Ureter (tissue), 1 donor: ENCODE data around the gene MYO5A. TPM values are rescaled to one million over a fixed set of nuclear protein-coding genes. Genes with fewer than 3 reads are reported as not detected.
"Not testable (repeated sequence)": the region's sequence is repeated elsewhere in the genome, so short reads cannot be mapped to it uniquely, and the experiment has no call there.

Experiments
- DNase-seq: peaks from one replicate; pipeline ENCODE4 v3.0.0-alpha.2; 2020; ENCODE audit warnings: low spot score
- total RNA-seq: library from RNA; stranded (reverse); gene quantifications from one replicate; pipeline ENCODE4 v1.2.4, GENCODE V29; 2023
- donor health status: DM: yes; HTN: yes; CAD: no.

MYO5A gene
- total RNA-seq, 1 donor from 2014 or later, result 25.3 TPM

DNA sequence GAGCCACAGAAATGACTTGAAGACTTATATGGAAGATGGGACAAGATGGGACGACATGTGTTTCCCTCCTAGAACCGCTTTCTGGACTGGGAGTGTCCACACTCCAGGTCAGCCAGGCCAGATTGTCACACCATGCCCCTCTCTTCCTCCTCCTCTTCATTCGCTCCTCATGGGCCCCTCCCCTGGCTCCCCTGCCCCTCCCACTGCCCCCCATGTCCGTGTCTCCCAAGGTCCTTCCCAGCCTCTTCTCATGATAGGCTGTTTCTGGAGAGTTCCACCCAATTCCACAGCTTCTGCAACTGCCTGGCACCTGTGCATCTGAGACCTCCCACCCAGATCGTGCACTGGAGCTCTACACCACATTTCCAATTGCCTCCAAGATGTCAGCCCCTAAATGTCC, 239.7 kb downstream of the MYO5A start:
- no peak for DNase-seq

DNA sequence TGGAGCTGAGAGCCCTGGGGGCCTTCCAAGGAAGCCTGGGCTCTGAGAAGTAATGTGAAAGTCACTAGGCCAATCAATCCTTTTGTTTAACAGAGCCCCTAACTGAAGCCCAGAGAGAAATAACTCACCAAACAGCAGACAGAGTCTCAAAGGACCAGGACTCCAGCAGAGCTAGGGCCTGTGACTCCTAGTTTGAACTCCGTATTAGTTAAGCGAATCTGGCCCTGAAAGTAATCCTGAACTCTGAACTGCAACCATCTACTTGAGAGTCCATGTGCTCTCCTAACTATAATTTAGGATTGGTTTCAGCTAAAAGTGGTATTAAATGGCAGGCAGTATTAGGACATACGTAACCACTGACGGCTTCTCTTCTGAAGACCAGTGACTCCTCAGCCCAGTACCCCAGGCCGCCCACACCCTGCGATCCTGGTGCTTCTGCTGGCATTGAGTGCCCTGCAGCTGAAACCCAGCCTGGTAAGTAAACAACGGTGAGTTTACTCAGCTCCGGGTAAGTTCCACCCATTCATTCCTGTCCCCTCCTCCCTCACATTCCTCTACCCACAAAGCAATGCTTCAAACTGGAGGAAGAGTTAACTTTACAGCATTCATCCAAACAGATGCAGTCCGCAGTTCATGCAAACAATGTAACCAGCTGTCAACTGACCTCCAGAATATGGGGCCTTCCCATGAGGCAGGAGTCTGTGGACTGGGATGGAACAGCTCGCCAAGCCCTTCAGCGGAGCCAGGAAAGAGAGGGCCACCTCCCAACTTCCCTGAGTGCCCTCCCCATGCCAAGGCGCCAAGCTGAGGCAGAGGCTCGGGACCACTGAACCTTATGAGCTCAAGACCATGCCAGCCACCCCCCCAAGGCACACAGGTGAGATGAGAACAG, 240.4 kb downstream of the MYO5A start:
- DNase-seq, result peak; percentile 69

DNA sequence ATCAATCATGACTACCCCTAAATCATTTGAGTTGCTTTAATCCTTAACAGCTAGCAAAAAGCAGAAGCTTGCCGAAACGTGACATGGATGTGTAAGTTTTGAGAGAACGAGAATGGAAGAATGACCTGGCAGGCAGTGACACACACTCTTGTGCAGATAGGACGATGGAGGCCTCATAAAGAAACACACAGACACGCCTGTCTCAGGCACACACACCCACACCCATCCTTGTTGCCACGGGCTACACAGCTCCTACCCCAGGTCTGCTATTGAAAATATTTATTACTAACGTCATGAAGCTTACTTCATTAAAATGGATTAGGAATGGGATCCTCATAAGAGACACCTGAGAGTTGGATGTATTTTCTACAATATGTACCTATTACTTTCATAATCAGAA, 241.6 kb downstream of the MYO5A start:
- DNase-seq, result no peak

DNA sequence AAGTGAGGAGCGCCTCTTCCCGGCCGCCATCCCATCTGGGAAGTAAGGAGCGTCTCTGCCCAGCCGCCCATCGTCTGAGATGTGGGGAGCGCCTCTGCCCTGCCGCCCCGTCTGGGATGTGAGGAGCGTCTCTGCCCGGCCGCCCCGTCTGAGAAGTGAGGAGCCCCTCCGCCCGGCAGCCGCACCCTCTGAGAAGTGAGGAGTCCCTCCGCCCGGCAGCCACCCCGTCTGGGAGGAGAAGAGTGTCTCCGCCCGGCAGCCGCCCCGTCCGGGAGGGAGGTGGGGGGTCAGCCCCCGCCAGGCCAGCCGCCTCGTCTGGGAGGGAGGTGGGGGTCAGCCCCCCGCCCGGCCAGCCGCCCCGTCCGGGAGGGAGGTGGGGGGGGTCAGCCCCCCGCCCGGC, 242.7 kb downstream of the MYO5A start:
- not testable (repeated sequence) for DNase-seq

DNA sequence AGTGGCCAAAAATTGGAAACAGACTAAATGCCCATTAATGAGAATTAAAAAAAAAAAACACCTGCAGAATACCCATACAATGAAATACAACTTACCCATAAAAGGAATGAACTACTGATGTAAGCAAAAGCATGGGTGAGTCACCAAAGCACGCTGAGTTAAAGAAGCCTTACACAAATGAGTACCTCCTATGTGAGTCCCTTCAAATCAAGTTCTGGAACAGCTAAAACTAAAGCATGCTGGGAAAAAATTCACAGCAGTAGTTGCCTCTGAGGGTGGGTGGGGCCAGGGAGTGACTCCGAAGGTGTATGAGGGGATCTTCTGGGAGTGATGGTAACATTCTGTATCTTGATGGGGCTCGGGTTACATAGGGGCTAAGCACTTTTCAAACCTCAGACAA, 244.5 kb downstream of the MYO5A start:
- DNase-seq, result no peak

DNA sequence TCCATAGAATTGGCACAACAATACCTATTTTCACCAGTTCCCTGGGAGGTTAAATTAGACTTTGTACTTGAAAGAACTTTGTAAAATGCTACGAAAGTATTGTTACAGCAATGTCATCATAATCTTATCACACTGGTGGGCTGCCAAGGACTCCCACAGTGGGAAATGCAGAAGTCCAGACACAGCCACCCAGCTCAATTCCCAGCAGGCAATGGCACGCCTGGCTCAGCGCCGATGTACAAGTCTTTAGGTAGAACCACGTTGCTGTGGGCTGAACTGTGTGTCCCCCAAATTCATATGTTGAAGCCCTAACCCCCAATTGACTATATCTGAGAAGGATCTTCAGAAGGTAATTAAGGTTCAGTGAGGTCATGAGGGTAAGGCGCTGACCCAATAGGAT, 245.4 kb downstream of the MYO5A start:
- DNase-seq, result no peak

DNA sequence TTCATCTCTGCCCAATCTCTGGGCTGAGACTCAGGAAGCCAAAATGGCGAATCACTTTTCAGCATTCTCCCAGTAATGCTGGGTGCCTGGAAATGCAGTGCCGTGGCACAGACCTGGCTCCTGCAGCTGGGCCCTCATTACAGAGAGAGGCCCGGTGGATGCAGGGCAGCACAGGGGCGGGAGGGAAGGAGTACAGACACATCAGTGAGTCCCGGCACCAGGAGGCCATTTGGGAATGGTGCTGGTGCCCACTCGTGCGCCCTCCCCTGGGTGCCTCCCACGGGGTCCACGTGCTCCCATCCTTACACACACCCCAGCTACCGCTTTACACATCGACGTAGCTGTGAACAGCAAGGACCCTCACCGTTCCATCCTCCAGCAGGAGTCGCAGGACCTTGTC, 246.3 kb downstream of the MYO5A start:
- DNase-seq, result no peak

DNA sequence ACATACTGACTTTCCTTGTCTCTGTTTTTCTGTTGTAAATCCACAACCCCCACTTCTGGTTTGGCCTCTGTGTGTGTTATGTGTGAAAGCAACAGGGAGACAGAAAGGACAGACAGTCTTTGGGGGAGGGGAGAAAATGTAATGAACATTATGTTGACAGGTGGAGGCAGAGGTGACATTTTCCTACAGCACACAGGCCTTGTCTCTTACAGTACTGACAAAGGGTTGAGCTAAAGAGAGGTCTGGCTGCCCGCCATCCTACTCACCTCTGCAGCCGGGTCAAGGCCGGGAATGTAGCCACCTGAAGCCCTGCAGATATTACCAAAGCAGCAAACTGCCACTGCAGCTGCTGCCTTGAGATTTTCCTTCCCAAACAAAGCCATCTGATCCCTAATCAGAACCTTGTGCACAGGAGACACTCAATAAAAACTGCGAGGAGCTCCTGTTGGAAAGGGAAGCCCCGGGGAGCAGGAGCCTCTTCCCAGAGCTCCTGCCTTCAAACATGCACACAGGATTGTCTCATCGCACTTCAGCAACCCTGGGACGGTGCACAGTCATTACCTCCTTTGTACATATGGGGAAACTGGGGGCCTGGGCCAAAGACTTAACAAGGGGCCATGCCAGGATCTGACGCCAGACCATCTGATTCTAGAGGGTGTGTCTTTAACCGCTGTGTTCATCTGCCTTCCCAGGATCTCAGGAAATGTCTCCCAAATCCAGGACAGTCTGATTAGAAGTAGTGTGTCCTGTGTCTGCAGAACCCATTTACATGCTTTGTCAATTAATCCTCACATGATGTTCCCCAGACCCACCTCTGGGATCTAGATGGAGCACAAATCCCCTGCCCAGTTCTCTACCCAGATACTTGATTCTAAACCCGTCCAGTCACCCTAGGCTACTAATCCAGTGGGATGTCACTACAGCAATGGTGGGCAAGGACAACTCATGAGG, 247.3 kb downstream of the MYO5A start:
- DNase-seq, result no peak

DNA sequence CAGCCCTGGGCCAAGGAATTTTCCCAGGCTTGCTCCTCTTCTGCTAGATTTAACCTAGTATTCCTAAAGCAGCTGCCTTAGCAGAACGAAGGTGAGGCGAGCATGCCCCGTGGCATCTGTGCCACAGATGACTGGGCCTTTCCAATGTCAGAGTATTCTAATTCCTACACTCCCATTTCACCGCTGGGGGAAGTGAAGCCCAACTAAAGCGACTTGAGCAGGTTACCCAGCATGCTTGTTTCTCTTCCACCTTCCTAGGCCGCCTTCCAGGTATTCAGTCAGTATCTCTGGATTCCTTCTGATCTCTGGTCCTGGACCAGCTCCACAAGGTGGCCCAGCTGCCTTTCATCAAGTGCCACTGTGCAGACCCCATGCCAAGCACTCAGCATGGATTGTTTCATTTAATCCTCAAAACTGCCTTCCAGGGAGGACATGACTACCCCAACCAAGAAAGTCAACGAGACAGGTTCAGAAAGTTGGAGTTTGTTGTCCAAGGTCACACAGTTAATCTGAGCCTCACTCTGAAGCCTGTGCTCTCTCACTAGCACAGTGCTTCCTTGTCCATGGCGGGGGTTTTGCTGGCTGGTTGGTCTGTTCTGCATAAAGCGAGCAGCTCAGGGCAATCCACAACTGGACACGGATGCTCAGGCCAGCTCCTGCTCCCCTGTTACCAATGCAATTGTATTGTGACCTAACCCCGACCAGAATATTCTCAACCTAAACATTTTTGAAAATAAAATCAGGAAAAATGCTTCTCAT, 248.2 kb downstream of the MYO5A start:
- DNase-seq, result no peak

DNA sequence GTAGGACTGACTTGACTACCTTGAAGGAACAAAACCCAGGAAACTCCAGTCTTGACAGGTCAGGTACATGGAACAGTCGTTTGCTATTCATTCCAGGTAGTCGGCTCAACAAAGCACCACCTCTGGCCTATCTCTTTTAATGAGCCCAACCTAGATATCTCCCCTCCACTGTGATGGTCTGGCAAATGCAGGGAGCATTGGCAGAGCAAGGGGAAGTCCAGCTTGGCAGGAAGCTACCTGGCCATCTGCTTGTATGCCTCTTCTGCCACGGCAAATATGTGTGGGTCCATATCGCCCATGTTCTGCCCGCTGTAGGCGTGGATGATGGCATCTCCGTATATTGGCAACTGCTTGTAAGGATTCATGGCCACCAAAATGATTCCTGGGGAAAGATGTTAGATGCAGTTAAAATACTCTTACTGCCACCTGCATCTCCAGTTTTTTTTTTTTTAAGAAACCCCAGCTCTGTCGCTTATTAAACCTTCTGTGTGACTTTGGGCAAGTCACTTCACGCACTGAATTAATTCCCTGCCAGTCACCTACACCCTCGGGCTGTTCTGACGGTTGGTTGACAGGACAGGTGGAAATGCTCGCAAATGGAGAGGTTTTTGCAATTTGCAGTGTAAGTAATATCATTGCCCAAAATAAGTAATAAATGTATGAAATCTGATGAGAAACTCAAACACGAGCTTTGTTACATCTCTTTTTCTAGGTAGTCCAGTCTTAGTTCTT, 249.9 kb downstream of the MYO5A start:
- DNase-seq, result no peak

DNA sequence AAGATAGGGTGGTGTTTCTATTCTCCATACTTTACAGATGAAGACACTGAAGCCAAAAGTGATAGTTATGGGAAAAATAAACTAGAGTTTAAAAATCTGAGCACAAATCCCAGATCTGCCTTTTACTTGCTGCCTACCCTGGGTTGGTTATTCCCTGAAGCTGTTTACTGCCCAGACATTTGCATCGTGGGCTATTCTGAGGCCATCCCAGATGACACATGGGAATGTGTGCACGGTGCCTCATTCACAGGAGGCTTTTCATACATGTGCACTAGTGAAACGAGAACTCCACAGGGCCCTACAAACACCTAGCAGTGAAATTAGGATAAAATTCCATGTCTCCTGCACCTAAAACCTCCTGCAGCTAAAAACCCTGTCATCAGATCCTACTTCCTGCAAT, 250.5 kb downstream of the MYO5A start:
- DNase-seq, result no peak

DNA sequence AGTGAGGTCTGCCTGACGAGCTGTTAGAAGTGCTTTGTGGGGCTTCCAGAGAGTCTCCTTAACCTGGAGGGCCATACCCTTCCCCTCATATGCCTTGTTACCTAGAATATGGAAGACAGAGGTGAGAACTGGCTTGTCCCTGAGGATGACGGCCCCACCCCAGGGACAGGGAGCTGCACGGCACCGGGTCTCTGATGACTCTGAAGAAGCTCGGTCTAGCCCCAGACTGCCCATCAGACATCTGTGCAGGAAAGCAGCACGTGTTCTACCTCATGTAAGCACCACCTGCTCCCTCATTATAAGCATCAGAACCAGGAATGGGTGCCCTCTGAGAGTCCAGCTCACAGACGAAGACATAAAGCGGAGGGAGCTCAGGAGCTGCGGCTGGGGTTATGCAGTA, 251.1 kb downstream of the MYO5A start:
- DNase-seq, result no peak

DNA sequence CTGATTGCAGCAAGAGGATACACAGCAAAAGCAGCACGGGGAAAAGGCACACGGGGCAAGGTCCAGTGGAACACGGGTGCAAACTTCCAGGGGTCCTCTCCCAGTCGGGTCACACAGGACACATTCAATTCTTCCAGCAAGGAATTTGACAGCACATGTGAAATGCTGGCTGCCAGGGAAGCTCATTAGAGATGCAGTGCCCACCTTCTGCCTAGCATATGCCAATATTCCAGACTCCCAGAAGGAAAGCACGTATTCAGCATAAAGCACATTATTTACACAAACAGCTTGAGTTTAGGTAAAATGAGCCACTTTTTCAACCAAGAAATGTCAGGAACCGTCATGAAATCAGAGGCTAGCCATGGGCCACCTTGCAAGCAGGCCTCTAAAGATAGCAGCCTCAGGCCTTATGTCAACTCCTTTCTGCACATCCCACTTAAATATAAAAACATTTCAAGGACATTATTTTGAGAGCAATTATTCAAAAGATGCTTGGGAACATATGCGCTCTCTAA, 252.4 kb downstream of the MYO5A start:
- no peak for DNase-seq

DNA sequence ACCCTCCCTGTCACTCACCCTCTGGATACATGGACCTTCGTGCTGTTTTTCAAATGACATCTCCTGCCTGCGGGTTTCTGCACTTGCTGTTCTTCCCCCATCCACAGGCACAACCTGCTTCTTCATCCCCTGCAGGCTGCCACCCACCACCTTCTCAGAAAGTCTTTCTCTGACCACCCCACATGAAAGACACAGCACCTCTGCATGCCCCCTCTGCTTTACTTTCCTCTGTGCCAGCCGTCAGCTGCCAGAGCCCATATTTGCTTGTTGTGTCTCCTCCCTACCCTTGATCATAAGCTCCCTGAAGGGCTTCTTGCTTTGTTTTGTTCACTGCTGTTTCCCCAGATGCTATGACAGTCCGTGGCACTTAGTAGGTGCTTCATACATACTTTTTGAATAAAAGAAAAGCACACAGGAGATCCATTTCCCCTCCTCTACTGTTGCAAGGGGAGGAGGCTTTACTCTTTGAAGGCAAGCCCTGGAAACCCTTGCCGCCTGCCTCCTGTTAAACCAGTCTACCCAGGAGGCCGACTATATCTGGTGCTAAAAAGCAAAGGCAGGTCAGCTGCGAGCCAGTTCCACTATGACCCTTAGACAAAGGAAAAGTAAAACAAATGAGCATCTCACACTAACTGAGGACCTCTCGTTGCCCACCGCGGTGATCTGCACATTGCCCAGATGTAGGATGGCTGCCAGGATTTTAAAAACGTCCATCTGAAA, 265.0 kb downstream of the MYO5A start:
- no peak for DNase-seq

DNA sequence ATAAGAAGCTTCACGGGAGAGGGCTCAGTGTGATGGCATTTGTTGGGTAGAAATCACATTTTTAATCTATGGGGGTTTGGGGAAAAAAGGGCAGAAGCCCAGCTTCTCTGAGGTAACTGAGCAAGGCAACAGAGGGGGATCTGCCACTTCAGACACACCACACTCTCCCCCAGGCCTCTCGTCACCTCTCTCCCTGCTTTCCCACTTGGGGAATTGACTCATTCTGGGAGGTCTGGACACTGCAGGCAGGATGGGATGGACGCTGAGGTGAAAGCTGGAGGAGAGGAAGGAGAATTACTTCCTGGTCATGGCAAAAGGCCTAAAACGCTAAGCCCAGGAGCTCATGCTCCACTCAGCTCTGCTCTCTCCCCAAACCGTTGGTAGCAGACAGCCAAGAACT, 266.3 kb downstream of the MYO5A start:
- DNase-seq, result no peak

DNA sequence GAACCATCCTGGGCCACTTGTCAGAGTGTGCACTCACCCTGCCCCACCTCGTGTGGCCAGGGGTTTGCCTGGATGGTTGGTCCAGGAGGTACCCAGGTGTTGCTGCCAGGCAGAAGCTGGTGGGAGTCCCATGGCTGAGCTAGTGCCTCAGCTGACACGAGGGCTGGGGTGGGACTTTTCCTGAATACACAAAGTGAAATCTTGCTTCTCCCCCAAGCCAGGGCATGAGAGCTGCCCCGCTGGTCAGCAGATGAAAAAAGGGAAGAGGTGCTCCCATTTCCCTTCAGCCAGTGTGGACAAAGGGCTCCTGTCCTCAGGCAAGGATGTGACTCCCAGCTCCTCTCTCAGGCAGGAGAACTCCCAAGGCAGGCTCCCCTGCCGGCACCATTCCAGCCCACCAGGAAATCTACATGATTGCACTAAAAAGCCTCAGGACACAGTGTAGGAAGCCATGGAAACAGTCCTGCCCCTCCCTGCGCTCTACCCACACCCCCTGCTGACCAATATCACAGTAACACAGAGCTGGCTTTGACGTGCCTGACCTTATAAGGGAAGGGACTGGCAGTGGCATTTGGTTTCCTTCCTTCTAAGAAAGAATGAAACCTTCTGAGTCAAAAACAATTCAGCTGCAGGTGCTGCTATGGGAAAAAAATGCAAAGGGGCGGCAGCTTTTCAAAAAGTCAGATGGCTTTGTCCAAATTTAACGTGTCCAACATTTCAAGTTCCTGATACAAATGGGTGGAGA, 267.0 kb downstream of the MYO5A start:
- peak; percentile 83 for DNase-seq

DNA sequence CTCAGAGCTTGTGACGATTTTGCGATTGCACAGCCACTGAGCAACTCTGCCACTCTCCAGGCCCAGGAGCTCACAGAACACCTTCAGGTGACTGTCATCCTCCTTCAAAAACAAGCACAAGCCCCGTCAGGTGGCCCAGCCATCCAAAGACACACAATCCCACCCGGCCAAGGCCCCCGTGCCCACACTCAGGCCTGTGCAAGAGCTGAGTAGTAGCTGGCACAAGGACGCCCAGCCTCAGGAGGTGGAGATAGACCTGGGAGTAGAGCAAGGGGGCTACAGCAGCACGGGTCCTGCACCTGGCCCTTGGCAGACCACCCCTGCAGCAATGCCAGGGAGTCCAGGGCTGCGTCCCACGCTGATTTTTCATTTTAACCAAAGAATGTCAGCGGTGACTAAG, 267.7 kb downstream of the MYO5A start:
- DNase-seq, result no peak

DNA sequence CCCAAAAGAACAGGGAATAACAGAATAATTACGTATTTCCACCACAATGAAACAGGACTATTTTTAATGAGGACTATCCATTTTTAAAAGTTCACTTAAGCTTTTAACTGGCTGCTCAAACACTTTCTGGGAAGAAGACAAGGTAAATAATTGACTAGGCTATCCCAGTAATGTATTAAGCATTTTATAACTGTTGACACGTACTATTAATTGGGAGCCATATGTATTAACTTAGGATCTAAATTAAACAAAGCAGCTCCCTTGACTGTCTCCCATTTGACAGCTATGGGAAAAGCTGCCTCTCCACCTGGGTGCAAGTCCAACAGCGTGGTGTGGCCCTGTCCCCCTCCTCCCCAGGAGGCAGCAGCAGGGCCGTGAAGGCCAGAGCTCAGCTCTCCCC, 269.2 kb downstream of the MYO5A start:
- no peak for DNase-seq

DNA sequence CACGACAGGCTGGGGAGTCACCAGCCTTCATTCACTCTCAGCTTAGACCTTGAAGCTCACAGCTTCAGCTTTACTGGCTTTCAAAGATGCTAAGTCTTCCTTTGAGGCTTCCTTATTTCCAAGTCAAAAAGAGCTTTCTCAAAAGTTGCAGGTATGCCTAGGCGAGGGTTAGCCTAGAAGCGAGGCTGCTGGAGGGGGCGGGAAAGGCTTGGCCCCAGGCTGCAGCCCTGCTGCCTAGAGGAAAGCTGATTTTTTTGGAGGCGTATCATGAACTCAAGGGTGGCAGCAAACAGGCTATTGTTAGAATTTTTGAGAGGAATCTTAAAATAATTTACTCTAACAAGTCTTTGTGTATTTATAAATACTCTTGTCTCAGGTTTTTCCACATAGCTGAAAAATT, 270.2 kb downstream of the MYO5A start:
- no peak for DNase-seq

DNA sequence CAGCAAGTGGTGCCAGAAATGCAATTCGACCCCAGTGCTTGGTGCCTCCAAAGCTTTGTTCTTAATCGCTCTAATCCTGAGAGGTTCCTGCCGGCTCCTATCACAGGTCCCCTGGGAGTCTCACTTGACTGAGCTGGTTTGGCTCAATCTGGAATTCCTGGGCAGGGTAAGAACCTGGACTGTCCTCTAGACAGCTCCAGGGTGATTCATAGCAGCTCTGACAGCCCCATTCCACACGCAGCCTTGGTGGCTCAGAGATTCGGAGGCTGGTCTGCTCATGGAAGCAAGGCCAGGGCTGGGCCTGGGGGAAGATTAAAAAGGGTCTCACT, 271.0 kb downstream of the MYO5A start:
- no peak for DNase-seq
